ENCODE data around the gene FAM53A.
A peak's percentile ranks its signal among the peaks of the same experiment; 100 is the strongest.

Gene FAM53A

DNA sequence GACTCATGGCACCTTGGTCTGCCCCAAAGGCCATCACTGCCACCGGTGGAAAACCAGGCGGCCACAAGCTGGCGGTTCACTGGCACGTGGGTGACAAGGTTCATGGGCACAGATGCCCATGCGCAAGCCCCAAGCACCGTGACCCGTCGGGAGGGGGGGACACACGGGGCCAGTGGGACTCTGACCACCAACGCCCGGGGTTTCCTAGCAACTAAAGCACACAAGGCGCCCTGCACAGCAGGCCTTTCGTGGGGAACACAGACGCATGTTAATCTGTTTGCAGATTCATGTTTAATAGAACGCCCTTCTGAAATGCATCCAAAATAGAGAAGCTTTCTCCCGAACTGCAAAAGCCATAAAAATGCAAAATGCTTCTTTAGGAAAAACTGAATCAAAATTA lies 43.9 kb downstream of the FAM53A start:
- no peak for DNase-seq

DNA sequence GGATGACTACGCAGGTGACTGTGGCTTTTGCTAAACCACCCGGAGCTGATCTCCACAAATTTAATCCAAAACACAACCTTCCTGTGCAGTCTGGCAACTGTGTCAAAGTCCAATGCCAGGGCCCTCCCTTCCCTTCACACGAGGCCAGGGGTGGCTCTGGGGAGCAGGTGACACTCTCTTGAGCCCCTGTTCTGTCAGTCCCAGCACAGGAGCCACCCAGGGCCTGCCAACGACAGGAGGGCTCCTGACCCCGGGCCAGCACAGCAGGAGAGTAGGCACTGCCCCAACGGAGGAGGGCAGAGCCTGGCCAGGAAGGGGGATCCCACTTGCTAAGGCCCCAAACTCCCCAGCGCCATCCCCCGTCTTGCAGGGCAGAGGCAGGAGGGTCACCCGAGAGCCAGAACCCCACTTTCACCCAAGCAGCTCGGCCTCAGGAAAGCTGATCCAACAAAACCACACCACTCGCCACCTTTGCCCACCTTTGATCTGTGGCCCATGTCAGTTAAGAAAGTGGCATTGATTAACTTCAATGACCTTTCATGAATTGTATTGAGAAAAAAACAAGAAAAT lies 44.7 kb downstream of the FAM53A start:
- DNase-seq, result no peak

GRCh38 chr4:1638873-1639272 lies 45.2 kb downstream of the FAM53A start:
- DNase-seq, result no peak

DNA sequence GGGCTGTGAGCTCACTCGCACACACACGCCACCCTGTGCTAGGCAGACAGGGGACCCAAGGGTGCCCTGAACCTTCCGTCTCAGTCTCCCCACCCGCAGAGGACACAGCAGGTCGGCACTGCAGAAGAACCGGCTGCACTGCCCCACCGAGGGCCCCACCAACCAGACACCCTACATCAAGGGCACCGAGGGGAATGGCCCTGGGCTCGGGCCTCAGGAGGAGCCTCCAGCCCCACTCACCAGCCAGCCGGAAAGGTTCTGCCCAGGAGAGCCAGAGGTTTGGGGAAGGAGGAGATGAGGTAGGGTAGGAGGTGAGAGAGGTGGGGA lies 45.9 kb downstream of the FAM53A start:
- no peak for DNase-seq

DNA sequence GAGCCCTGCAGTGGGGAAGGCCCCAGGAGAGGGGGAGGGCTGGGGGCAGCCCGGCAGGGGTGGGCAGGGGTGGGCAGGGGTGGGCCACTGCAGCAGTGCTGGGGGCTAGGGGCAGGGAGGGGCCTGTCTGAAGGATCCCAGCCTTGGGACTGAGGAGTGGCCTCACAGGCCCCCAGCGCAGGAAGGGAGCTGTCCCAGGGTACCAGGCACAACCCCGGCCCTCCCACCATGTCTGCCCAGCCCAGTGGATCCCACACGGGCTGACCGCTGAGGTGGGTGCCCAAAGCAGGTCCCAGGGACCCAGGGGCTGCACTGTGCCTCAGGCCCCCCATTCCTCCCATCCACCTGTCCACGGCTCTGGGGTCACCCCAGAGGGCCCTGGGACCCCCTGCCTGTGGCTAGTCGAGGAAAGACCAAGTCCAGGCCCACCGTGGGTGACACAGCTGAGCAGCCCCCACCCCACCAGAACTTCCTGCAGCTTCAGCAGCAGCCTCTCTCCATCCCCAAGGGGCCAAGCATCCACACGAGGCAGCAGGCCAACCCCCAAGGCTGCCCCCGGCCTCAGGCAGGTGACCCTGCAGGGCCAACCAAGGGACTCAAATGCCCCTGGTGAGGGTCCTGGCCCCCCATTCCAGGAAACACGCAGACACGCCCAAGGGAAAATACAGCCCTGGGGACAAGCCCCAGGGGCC lies 46.4 kb downstream of the FAM53A start:
- DNase-seq, result no peak

DNA sequence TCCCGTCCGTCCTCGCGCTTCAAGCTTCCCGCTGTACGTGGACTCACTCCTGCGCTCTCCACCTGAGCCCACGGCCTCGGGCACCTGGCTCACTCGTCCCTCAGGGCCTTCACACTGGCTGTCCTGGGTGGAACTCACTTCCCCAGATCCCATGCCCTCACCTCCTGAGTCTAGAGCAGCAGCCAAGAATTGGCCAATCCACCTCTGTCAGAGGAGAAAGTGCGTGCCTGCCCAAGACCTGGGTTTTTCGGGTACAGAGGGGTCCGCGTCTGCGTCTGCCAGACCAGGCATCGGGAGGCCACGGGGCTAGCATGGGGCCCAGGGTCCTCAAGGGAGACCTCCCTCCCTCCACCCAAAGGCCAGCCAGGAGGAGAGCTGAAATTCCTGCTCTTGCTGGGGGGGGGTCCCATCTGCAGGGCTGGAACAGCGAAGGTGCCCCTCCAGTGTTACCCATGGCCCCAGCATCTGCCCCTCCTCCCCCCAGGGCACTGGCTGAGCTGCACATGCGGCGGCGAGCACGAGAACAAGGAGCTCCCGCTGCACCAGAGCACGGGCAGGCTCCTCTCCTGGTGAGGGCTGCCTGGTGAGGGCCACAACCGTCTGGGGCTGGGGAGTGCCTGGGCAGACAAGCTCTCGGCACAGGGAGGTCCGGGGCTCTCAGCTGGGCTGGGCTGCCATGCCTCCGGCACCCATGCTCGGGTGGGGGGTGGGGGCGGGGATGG lies 47.5 kb downstream of the FAM53A start:
- no peak for DNase-seq

DNA sequence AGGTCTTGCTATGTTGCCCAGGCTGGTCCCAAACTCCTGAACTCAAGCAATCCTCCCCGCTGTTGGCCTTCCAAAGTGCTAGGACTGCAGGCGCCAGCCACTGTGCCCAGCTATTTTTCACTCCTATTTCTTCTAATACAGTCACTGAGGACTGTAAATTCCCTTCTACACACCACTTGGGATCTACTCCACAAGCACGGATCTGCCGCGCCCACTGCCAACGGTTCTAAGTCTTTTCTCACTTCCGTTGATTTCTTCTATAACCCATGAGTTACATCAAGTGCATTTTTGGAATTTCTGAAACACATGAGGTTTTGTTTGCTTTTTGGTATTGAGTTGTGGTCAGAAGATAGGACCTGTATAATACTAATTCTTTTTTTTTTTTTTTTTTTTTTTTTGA lies 48.6 kb downstream of the FAM53A start:
- peak; percentile 9 for DNase-seq

DNA sequence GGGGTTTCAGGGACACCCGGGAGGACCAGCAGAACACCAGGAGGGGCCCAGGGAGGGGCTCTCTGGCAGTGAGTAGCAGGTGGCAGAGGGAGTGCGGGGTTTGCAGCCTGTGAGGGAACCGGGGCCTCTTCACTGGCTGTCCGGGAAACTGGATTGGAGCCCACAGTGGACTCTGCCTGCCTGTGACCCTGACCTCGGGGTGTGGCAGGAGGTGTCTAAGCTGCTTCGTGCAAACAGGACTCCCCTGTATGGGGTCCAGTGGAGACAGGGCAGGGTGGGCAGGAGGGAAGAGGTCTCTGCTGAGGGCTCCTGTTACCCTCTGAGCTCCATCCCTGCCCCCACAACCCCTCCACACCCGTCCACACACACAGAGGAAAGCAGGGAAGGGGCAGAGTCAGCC lies 50.1 kb downstream of the FAM53A start:
- DNase-seq, result no peak

DNA sequence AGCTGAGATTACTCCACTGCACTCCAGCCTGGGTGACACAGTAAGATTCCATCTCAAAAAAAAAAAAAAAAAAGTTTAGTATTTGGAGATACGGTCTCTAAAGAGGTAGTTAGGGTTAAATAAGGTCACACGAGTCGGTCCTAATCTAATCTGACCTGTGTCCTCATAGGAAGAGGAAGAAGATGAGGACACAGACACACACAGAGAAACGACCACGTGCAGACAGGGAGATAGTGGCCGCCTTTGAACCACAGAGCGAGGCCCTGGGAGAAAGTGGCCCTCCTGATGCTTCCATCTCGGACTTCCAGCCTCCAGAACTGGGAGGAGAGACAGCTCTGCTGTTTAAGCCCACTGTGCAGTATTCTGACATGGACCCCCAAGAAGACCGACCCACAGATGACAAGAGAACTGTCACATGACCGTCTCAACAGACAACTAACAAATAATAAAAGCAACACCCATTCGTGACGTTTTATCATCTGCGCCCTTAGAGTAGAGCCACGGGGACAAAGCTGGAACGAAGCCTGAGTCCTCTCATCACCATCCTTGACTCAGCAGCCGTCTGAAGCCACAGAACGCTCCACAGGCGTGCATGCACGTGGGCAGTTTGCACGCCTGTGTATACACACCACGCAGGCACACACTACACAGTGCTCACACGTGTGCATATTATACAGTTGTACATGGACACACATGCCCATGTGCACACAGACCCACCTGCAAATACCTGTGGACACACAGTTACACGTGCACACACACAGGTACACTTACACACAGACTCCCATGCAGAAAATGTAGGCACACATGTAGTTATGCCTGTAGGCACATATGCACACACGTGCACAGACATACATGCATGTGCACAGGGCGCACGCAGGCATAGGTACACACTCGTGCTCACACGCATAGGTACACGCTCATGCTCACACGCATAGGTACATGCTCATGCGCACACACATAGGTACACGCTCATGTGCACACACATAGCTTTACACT lies 51.7 kb downstream of the FAM53A start:
- DNase-seq, result no peak

GRCh38 chr4:1631136-1631535 lies 53.0 kb downstream of the FAM53A start:
- DNase-seq, result no peak

DNA sequence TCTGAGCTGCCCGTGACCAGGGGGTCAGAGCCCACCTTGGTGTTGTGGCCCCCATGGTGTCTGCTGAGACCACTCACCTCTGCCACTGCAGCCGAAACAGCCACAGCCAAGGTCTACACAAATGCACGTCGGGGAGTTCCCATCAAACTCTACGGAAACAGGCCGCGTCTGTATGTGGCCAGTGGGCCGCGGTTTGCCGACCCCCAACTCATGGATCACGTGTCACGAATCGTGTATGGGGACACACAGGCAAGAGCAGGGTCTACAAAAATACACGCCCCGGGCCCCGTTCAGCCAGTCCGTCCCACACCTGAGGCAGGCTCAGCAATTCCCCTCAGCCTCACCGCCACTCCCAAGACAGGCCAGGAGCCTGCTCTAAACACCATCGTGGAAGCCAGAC lies 53.8 kb downstream of the FAM53A start:
- no peak for DNase-seq

- DNase-seq, result no peak
Measured at GRCh38 chr4:1629699-1630083, 54.4 kb downstream of the FAM53A start.

DNA sequence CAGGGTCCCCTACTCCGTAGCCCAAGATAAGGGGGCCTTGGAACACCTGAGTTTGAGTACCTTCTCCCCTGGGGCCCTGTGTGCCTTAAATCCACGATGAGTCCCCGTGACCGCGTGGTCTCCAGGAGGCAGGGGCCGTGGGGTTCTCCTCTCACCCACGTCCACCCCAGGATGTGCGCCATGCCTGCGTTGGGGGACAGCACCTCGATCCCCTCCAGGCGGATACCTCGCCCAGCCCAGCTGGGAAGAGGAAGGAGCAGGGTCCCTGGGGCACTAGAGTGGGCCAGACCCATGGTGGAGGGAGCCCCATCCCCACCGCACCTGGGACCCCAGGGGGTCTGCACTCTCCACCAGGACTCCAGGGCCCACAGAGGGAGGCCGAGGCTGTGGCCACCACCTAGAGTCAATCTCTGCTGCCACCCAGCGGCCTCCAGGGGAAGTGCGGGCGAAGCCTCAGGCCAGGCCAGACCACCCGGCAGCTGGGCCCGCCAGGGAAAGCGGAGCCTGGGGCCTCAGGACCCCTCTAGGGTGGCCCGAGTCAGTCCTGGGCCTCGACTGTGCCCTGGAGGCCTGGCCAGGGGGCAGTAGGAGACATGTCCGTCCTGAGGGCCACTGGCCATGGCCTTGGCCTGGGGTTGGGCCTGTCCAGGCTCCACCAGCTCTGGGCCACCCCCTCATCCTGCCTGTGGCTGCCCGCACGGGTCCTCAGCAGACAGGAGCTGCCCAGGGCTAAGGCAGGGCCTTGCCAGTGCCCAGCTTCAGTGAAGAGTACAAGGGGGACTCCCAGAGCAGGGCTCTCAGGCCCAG lies 55.0 kb downstream of the FAM53A start:
- peak; percentile 32 for DNase-seq

DNA sequence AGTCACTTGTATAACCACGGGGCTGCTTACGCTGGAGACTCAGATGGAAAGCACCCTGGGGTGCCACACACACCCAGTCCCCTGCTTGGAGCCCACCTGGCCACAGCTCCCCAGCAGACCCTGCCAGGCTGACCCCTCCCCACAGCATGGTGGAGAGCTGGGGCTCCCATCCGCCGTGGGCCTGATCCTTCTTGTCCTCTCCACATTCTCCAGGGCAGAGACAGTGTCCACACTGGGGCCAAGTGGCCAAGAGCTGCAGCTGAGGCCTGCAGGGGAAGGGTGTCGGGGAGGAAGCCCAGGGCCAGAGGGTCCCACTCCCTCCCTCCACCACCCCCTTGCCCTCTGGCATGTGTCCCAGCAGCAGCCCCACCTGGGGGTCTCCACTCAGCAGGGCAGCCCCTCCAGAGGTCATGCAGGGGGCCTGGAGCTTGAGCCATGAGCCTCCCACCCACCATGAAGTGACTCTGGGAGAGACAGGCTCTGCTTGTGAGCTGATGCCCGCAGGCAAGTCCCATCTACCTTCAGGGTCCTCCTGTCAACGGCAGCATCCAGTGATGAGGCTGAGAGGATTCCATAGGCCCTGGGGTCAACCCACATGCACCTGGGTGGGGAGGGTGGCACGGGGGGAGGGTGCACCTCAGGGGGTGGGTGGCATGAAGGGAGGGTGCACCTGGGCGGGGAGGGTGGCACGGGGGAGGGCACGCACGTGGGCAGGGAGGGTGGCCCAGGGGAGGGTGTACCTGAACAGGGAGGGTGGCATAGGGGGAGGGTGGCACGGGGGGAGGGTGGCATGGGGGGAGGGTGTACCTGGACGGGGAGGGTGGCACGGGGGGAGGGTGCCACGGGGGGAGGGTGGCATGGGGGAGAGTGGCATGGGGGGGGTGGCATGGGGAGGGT lies 56.4 kb downstream of the FAM53A start:
- no peak for DNase-seq

- no peak for DNase-seq
Measured at GRCh38 chr4:1626941-1627340, 57.2 kb downstream of the FAM53A start.

DNA sequence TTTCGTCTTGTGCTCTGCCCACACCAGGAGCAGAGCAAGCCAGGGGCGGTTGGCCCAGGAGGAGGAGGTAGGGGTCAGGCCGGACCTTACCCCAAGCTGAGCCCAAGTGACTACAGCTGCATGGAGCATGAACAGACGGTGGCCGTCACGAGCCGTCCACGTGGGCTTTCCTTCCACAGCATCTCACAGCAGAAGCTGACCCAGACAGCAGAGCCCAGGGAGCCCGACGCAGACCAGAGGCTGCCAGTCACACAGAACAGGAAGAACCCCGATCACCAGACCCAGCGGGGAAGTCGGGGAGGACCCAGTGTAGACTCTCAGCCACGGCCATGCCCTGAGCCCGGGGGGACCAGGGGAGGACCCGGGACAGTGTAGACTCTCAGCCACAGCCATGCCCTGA lies 58.0 kb downstream of the FAM53A start:
- DNase-seq, result no peak

- no peak for DNase-seq
Measured at GRCh38 chr4:1625600-1626138, 58.4 kb downstream of the FAM53A start.

DNA sequence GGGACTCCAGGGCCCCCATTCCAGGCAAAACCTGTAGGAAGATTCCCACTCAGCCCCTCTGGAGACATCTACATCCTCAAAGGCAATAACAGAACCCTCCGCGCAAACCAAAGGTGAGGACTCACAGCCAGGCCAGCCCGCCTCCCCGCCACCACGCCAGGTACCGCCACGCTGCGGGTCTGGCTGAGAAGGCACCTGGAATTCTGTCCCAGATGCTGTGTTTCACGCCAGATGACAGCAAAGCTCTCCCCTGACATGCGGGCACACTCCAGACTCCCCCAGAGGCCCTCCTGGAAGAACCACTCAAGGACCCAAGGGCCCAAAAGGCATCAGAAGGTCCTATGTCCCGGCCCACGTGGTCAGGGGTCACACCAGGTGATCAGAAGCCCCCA lies 59.6 kb downstream of the FAM53A start:
- DNase-seq, result no peak

GRCh38 chr4:1623821-1624518 lies 60.1 kb downstream of the FAM53A start:
- no peak for DNase-seq

- no peak for DNase-seq
Measured at GRCh38 chr4:1623400-1623799, 60.7 kb downstream of the FAM53A start.

All from fibroblast of skin of back (primary cell).